Keratinocyte (primary cell): ENCODE measurements around the gene TEX44. TPM values are rescaled to one million over a fixed set of nuclear protein-coding genes. Genes with fewer than 3 reads are reported as not detected.

Experiments used
- DNase-seq: peaks from one replicate; pipeline ENCODE4 v3.0.0-alpha.2; 2011; ENCODE audit warnings: low read depth, missing footprints, low spot score
- FAIRE-seq: peaks from 2 replicates; lab custom pipeline; 2011; peaks lifted over from hg19 to GRCh38; lab: Jason Lieb, UNC
- H2AFZ ChIP-seq: 2 replicates; pipeline ENCODE4 v1.6.0; 2012; ENCODE audit warnings: low read length, control low read depth, inconsistent platforms; ENCODE audit not compliant: control insufficient read depth
- H3K27ac ChIP-seq: 2 replicates; pipeline ENCODE4 v1.5.1; 2011; ENCODE audit warnings: low read length; ENCODE audit not compliant: control insufficient read depth, insufficient read depth
- H3K27me3 ChIP-seq: 3 replicates; pipeline ENCODE4 v1.6.0; 2011; ENCODE audit warnings: low read length; ENCODE audit not compliant: control insufficient read depth, insufficient read depth; ENCODE audit errors: extremely low read depth
- H3K36me3 ChIP-seq, 2 experiments: 2 replicates in 1 of 2; 3 replicates in 1 of 2; pipeline ENCODE4 v1.5.1; 2011; ENCODE audit warnings: low read length in 2 of 2, mild to moderate bottlenecking in 1 of 2; ENCODE audit not compliant: control insufficient read depth in 2 of 2, insufficient read depth in 2 of 2; ENCODE audit errors: extremely low read depth in 1 of 2
- H3K4me1 ChIP-seq: 3 replicates; pipeline ENCODE4 v1.5.1; 2011; ENCODE audit warnings: low read length; ENCODE audit not compliant: control insufficient read depth, insufficient read depth; ENCODE audit errors: extremely low read depth
- H3K4me2 ChIP-seq: 3 replicates; pipeline ENCODE4 v1.6.0; 2011; ENCODE audit warnings: low read depth, low read length; ENCODE audit not compliant: control insufficient read depth, insufficient read depth; ENCODE audit errors: extremely low read depth
- H3K4me3 ChIP-seq, 3 experiments: fragments of 200-600 bp in 1 of 3; sonication (generic) in 1 of 3; 2 replicates in 2 of 3; 3 replicates in 1 of 3; pipeline ENCODE4 v1.5.1; 2011 to 2016; ENCODE audit warnings: low read length in 3 of 3, mild to moderate bottlenecking in 3 of 3, control low read depth in 2 of 3, inconsistent platforms in 1 of 3, low read depth in 1 of 3, mixed read lengths in 1 of 3, mixed run types in 1 of 3, moderate library complexity in 1 of 3; ENCODE audit not compliant: control insufficient read depth in 2 of 3, insufficient read depth in 2 of 3; ENCODE audit errors: extremely low read depth in 1 of 3
- H3K79me2 ChIP-seq: 2 replicates; pipeline ENCODE4 v1.6.0; 2012; ENCODE audit warnings: low read length; ENCODE audit not compliant: control insufficient read depth, insufficient read depth
- H3K9ac ChIP-seq: 3 replicates; pipeline ENCODE4 v1.6.0; 2011; ENCODE audit warnings: low read length; ENCODE audit not compliant: control insufficient read depth, insufficient read depth; ENCODE audit errors: extremely low read depth
- H3K9me1 ChIP-seq: 3 replicates; pipeline ENCODE4 v1.6.0; 2011; ENCODE audit warnings: low read length; ENCODE audit not compliant: control insufficient read depth, insufficient read depth; ENCODE audit errors: extremely low read depth
- H3K9me3 ChIP-seq: 2 replicates; pipeline ENCODE4 v1.5.1; 2012; ENCODE audit warnings: low read depth, low read length; ENCODE audit not compliant: control insufficient read depth
- H4K20me1 ChIP-seq: 3 replicates; pipeline ENCODE4 v1.6.0; 2011; ENCODE audit warnings: low read length; ENCODE audit not compliant: control insufficient read depth, insufficient read depth; ENCODE audit errors: extremely low read depth
- CTCF ChIP-seq, 3 experiments: IDR thresholded peaks in 1 of 3; conservative IDR thresholded peaks in 1 of 3; optimal IDR thresholded peaks in 1 of 3; 2 replicates in 2 of 3; 3 replicates in 1 of 3; pipeline versions ENCODE3 to v1.5.1; 2011; ENCODE audit warnings: low read length in 3 of 3, mild to moderate bottlenecking in 3 of 3, moderate library complexity in 2 of 3, control low read depth in 1 of 3, inconsistent platforms in 1 of 3; ENCODE audit not compliant: insufficient read depth in 2 of 3; ENCODE audit errors: extremely low read depth in 1 of 3
- EZH2 ChIP-seq: IDR thresholded peaks from one replicate; pipeline ENCODE4 v1.6.1; 2012; ENCODE audit warnings: inconsistent platforms, mild to moderate bottlenecking, low read length, moderate library complexity
- dilution Hi-C: fragments of 300-500 bp; cut with MboI; formaldehyde crosslinking; loops from one replicate; pipeline ENCODE4 v1.7.0; 2020; ENCODE audit warnings: low sequenced_read_pairs; ENCODE audit not compliant: extremely low pct_ligation_motif_present
- polyA plus RNA-seq, 5 experiments: library from polyadenylated mRNA; depleted of rRNA in 3 of 5; stranded (reverse) in 3 of 5; stranded (forward) in 1 of 5; unstranded in 1 of 5; fragments of >200 nt; gene quantifications; 1 replicate in 1 of 5; 2 replicates in 3 of 5; 3 replicates in 1 of 5; pipeline versions ENCODE4 v1.2.1 to v1.2.3, GENCODE V29; 2011 to 2012; ENCODE audit warnings: missing spikeins in 2 of 5, low read depth in 1 of 5, low replicate concordance in 1 of 5

Gene TEX44
- polyA plus RNA-seq, 1 donor (not counting 4 experiments of a cell fraction or from before 2014, with no cell fraction given) = not detected

DNA sequence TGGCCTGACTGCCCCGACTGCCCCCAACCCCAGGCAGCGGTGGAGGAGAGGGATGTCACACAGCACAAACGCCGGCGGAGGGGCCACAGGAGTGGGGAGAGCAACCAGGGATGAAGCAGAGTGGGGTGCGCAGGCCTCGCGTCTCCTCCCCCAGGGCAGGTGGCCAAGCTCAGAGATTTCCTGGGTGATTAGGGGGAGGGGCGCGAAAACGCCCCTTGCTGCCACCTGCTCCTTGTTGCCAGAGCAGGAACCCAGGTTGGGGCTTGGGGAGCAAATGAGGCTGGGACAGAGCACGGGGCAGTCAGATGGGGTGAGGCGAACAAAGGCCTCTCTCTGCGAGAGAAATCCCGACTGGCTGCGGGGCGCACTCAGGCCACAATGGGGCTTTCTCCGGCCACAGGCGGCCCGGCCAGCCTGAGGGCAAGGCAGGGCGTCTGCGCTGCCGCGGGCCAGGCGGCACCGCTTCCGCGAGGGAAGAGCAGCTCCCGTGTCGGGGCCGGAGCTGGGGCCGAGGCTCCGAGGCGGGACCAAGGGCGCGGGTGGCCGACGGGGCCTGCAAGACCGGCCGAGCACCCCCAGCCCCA lies 11.5 kb downstream of the TEX44 start:
- dilution Hi-C loops = no loop called here
- no peak for FAIRE-seq
- Histone ChIP-seq H3K4me3 (peak overlapping the region; percentile 32 to 61 (median 54)), H3K79me2 (no peaks in the 10 kb centered on the region), H3K9me3 (no peaks in the 10 kb centered on the region), H3K4me1 (peaks cover 7% of the 10 kb centered on the region), H2AFZ (peak overlapping the region; percentile 55), H3K9me1 (no peaks in the 10 kb centered on the region), H3K4me2 (peak overlapping the region; percentile 71), H4K20me1 (no peaks in the 10 kb centered on the region), H3K36me3 (no peaks in the 10 kb centered on the region), H3K9ac (peak overlapping the region; percentile 85), H3K27me3 (no peaks in the 10 kb centered on the region), H3K27ac (peak overlapping the region; percentile 75)
- DNase-seq = no peak
- TF ChIP-seq CTCF (optimal IDR thresholded peaks at IDR 0.05 in 1 of 3, IDR thresholded peaks at IDR 0.05 in 1 of 3, conservative IDR thresholded peaks at IDR 0.05 in 1 of 3; ENCODE audit: extremely low read depth in 1 of 3, insufficient read depth in 2 of 3, low read length in 3 of 3) (no peak), EZH2 (no peak)

GRCh38 chr2:231604685-231605606 lies 12.3 kb downstream of the TEX44 start:
- H3K36me3 ChIP-seq = no peaks in the 10 kb centered on the region
- no peaks in the 10 kb centered on the region for H3K27me3 ChIP-seq
- peak overlapping the region; percentile 71 for H3K4me2 ChIP-seq
- H3K4me3 ChIP-seq = peak overlapping the region; percentile 33 to 61 (median 54)
- H3K9ac ChIP-seq = peak overlapping the region; percentile 85
- no peaks in the 10 kb centered on the region for H3K9me3 ChIP-seq
- no peaks in the 10 kb centered on the region for H3K9me1 ChIP-seq
- H4K20me1 ChIP-seq = no peaks in the 10 kb centered on the region
- peak; percentile 71 for DNase-seq
- peak overlapping the region; percentile 30 for H2AFZ ChIP-seq
- FAIRE-seq = no peak
- H3K27ac ChIP-seq = peak overlapping the region; percentile 75
- dilution Hi-C loops = no loop called here
- H3K4me1 ChIP-seq = peaks cover 7% of the 10 kb centered on the region
- H3K79me2 ChIP-seq = no peaks in the 10 kb centered on the region
- TF ChIP-seq EZH2 = no peak
- TF ChIP-seq CTCF (optimal IDR thresholded peaks at IDR 0.05 in 1 of 3, IDR thresholded peaks at IDR 0.05 in 1 of 3, conservative IDR thresholded peaks at IDR 0.05 in 1 of 3; ENCODE audit: extremely low read depth in 1 of 3, insufficient read depth in 2 of 3, low read length in 3 of 3) = no peak
